Right lobe of liver (tissue), 4 donors: ENCODE results near the gene MET.

ENCODE experiments used
- CTCF ChIP-seq, 4 donors: fragments of 200-600 bp in 3 of 4; fragments of 450-650 bp in 1 of 4; IDR thresholded peaks; one replicate each; pipeline versions ENCODE4 v1.5.1 to v1.8.0; 2016 to 2022; ENCODE audit warnings: antibody characterized with exemption in 4 of 4, mild to moderate bottlenecking in 2 of 4
- POLR2A ChIP-seq: fragments of 450-650 bp; IDR thresholded peaks from one replicate; pipeline ENCODE4 v1.6.1; 2017; ENCODE audit warnings: antibody characterized with exemption, mild to moderate bottlenecking
- donor health status: DM: no; HTN: no; CAD: no.
- donor health status: DM: no; HTN: no; CAD: no.
- donor health status: DM: no; HTN: yes; CAD: no.

DNA sequence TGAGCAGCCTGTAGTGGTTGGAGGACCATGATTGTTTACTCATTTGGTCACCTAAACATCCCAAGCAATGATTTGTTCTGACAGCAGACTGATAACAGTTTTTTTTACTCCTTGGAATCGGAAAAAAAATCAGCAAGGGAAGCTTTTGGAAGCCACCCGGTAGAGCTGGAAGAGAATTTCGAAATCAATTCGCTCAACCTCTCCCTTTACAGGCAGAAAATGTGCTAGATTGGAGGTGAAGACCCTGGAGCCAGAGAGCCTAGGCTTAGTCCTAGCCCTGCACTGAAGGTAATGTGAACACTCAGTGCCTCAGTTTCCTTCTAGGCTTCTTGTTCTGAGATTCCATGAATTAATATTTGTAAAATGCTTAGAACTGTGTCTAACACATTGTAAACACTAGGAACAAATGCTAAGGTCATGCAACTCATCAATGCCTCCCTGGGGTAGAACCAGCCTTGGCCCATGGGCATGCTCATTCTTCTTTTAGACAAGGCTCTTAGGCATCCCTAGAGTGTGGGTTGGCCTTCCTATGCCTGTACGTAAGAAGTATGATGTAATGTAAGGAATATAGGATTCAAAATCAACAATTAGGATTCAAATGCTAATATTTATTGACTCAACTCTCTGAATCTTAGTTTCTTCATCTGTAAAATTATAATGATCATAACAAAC lies 52.7 kb downstream of the MET start:
- TF ChIP-seq CTCF (IDR thresholded peaks at IDR 0.05) (no peak), POLR2A (no peak)
